HepG2 (cell line): ENCODE measurements around the gene SNUPN. TPM values are rescaled to one million over a fixed set of nuclear protein-coding genes. Genes with fewer than 3 reads are reported as not detected.

Source experiments
- ARID4A ChIP-seq: sonication (generic); formaldehyde crosslinking; IDR thresholded peaks from 2 replicates; pipeline ENCODE4 v1.5.0; 2020; ENCODE audit warnings: mild to moderate bottlenecking, missing genetic modification reagents, borderline replicate concordance
- ARID5B ChIP-seq: IDR thresholded peaks from 2 replicates; pipeline ENCODE4 v1.4.0; 2020; ENCODE audit warnings: mild to moderate bottlenecking, missing genetic modification reagents
- ATF6 ChIP-seq: sonication (generic); formaldehyde crosslinking; conservative IDR thresholded peaks from 2 replicates; pipeline ENCODE4 v1.4.0; 2020; ENCODE audit warnings: missing genetic modification reagents
- IKZF4 ChIP-seq: sonication (generic); formaldehyde crosslinking; IDR thresholded peaks from 2 replicates; pipeline ENCODE4 v1.5.1; 2020; ENCODE audit warnings: borderline replicate concordance, mild to moderate bottlenecking, low read depth, missing genetic modification reagents; ENCODE audit errors: not compliant biosample characterization
- ISX ChIP-seq: sonication (generic); formaldehyde crosslinking; conservative IDR thresholded peaks from 2 replicates; pipeline ENCODE4 v1.5.0; 2020; ENCODE audit warnings: missing genetic modification reagents
- MAX ChIP-seq: IDR thresholded peaks from 2 replicates; pipeline ENCODE4 v1.6.1; 2012; ENCODE audit warnings: inconsistent platforms
- NFIB ChIP-seq: sonication (generic); formaldehyde crosslinking; IDR thresholded peaks from 2 replicates; pipeline ENCODE4 v1.9.0; 2021; ENCODE audit warnings: missing genetic modification reagents, mild to moderate bottlenecking, borderline replicate concordance
- NONO ChIP-seq, 2 experiments: fragments of 450-650 bp in 1 of 2; sonication (generic) in 1 of 2; formaldehyde crosslinking in 1 of 2; IDR thresholded peaks in 1 of 2; conservative IDR thresholded peaks in 1 of 2; 2 replicates each; pipeline versions ENCODE4 v1.6.1 to v1.8.0; 2017 to 2022; ENCODE audit warnings: mild to moderate bottlenecking in 1 of 2, missing genetic modification reagents in 1 of 2, moderate library complexity in 1 of 2
- NR2C2 ChIP-seq: sonication (generic); formaldehyde crosslinking; IDR thresholded peaks from 2 replicates; pipeline ENCODE4 v1.4.0; 2020; ENCODE audit warnings: missing genetic modification reagents, mild to moderate bottlenecking, moderate library complexity, borderline replicate concordance
- POLR2AphosphoS2 ChIP-seq: IDR thresholded peaks from 2 replicates; pipeline ENCODE4 v1.6.1; 2011; ENCODE audit warnings: low read depth, low read length, improper control_type of control experiment
- ZBTB2 ChIP-seq: sonication (generic); formaldehyde crosslinking; IDR thresholded peaks from 2 replicates; pipeline ENCODE4 v1.8.0; 2022; ENCODE audit warnings: low read depth, missing genetic modification reagents
- ZFY ChIP-seq: sonication (generic); formaldehyde crosslinking; IDR thresholded peaks from 2 replicates; pipeline ENCODE4 v1.4.0; 2020; ENCODE audit warnings: missing genetic modification reagents
- ZNF264 ChIP-seq: sonication (generic); formaldehyde crosslinking; IDR thresholded peaks from 2 replicates; pipeline ENCODE4 v1.4.0; 2020; ENCODE audit warnings: missing genetic modification reagents
- ZNF296 ChIP-seq: sonication (generic); formaldehyde crosslinking; conservative IDR thresholded peaks from 2 replicates; pipeline ENCODE4 v1.5.0; 2020; ENCODE audit warnings: mild to moderate bottlenecking, missing genetic modification reagents
- ZNF484 ChIP-seq: sonication (generic); formaldehyde crosslinking; IDR thresholded peaks from 2 replicates; pipeline ENCODE4 v1.5.1; 2020; ENCODE audit warnings: mild to moderate bottlenecking, low read depth, missing genetic modification reagents, borderline replicate concordance
- polyA plus RNA-seq, 8 experiments: library from polyadenylated mRNA; depleted of rRNA in 3 of 8; stranded (reverse) in 7 of 8; unstranded in 1 of 8; fragments of >200 nt; fragmentation: Illumina TruSeq in 4 of 8; extraction: Trizol in 4 of 8; gene quantifications; 2 replicates each; pipeline versions ENCODE4 v1.2.1 to v1.2.3, GENCODE V29; 2011 to 2016; ENCODE audit warnings: low read depth in 4 of 8, missing spikeins in 1 of 8, mixed read lengths in 1 of 8; ENCODE audit not compliant: insufficient read depth in 1 of 8
- total RNA-seq, 5 experiments: library from RNA; depleted of rRNA; stranded (reverse); fragments of >200 nt; fragmentation: Illumina TruSeq; extraction: Trizol; gene quantifications; 2 replicates each; pipeline ENCODE4 v1.2.3, GENCODE V29; 2016; ENCODE audit warnings: low read depth in 1 of 5

The SNUPN gene
- total and polyA plus RNA-seq, 2 of the 13 experiments (the other 11 are each of a cell fraction or from before 2014, with no cell fraction given), result 9.0 to 16.4 TPM

- no peak for TF ChIP-seq IKZF4 (CRISPR knock-in tag)
- TF ChIP-seq ARID5B (CRISPR knock-in tag), result 0 out of 2 replicates have a peak, but pooled peaks have one; percentile 27
- no peak for TF ChIP-seq ZNF484
- TF ChIP-seq ZBTB2 (CRISPR knock-in tag), result no peak
- TF ChIP-seq ZNF264, result no peak
- no peak for TF ChIP-seq NONO (IDR thresholded peaks at IDR 0.05)
- TF ChIP-seq NONO (CRISPR knock-in tag; conservative IDR thresholded peaks at IDR 0.05), result peak; percentile 52; the same call in 1 of the 2 replicates
- TF ChIP-seq NFIB (CRISPR knock-in tag), result no peak
- no peak for TF ChIP-seq ZNF296 (CRISPR knock-in tag)
- TF ChIP-seq POLR2AphosphoS2, result no peak
- peak; percentile 11; the same call in 1 of the 2 replicates for TF ChIP-seq MAX
- TF ChIP-seq ZFY, result no peak
- no peak for TF ChIP-seq ATF6
- no peak for TF ChIP-seq ISX
- TF ChIP-seq NR2C2, result peak; percentile 54; the same call in 1 of the 2 replicates
- TF ChIP-seq ARID4A (CRISPR knock-in tag), result peak; percentile 27; the same call in 1 of the 2 replicates
These were observed 38.5 kb upstream of the SNUPN start (continued) for GRCh38 chr15:75663931-75664421.
